MM.1S (cell line): ENCODE measurements around the gene CDIPT.
"Not testable (repeated sequence)": the region's sequence is repeated elsewhere in the genome, so short reads cannot be mapped to it uniquely, and the experiment has no call there.

Source experiments
- DNase-seq: peaks from one replicate; pipeline ENCODE4 v3.0.0-alpha.2; 2015
- H2AFZ ChIP-seq: fragments of 300-600 bp; sonication (generic); 2 replicates; pipeline ENCODE4 v1.6.0; 2016; ENCODE audit warnings: antibody characterized with exemption, low read length
- H3F3A ChIP-seq: fragments of 300-600 bp; sonication (generic); 2 replicates; pipeline ENCODE4 v1.6.1; 2016; ENCODE audit warnings: mild to moderate bottlenecking, antibody characterized with exemption, low read length, moderate library complexity, mixed read lengths; ENCODE audit not compliant: insufficient read depth
- H3K27ac ChIP-seq: fragments of 300-600 bp; sonication (generic); 2 replicates; pipeline ENCODE4 v1.5.1; 2016; ENCODE audit warnings: mild to moderate bottlenecking, low read length
- H3K27me3 ChIP-seq: fragments of 300-600 bp; sonication (generic); replicated peaks from 2 replicates; pipeline ENCODE4 v1.6.0; 2016; ENCODE audit warnings: low read length; ENCODE audit not compliant: insufficient read depth
- H3K36me3 ChIP-seq: fragments of 300-600 bp; sonication (generic); replicated peaks from 2 replicates; pipeline ENCODE4 v1.6.1; 2016; ENCODE audit warnings: mild to moderate bottlenecking, low read length, mixed read lengths; ENCODE audit not compliant: insufficient read depth
- H3K4me1 ChIP-seq: fragments of 300-600 bp; sonication (generic); 2 replicates; pipeline ENCODE4 v1.6.1; 2016; ENCODE audit warnings: low read length, mixed read lengths
- H3K4me2 ChIP-seq: fragments of 300-600 bp; sonication (generic); 2 replicates; pipeline ENCODE4 v1.6.0; 2016; ENCODE audit warnings: low read depth, low read length
- H3K4me3 ChIP-seq: fragments of 300-600 bp; sonication (generic); 2 replicates; pipeline ENCODE4 v1.5.1; 2016; ENCODE audit warnings: low read length, mixed read lengths
- H3K79me2 ChIP-seq: fragments of 300-600 bp; sonication (generic); 2 replicates; pipeline ENCODE4 v1.6.1; 2016; ENCODE audit warnings: mixed run types, low read length, mixed read lengths
- H3K9ac ChIP-seq: fragments of 300-600 bp; sonication (generic); 2 replicates; pipeline ENCODE4 v1.6.1; 2016; ENCODE audit warnings: low read length, mixed read lengths
- H3K9me2 ChIP-seq: fragments of 300-600 bp; sonication (generic); replicated peaks from 2 replicates; pipeline ENCODE4 v1.6.1; 2016; ENCODE audit warnings: mild to moderate bottlenecking, low read length, mixed read lengths; ENCODE audit not compliant: insufficient read depth
- H3K9me3 ChIP-seq: fragments of 300-600 bp; sonication (generic); replicated peaks from 2 replicates; pipeline ENCODE4 v1.6.1; 2016; ENCODE audit warnings: mild to moderate bottlenecking, low read length, mixed read lengths; ENCODE audit not compliant: insufficient read depth
- H4K20me1 ChIP-seq: fragments of 300-600 bp; sonication (generic); 2 replicates; pipeline ENCODE4 v1.6.1; 2016; ENCODE audit warnings: mild to moderate bottlenecking, low read length, moderate library complexity, mixed read lengths; ENCODE audit not compliant: insufficient read depth
- CTCF ChIP-seq: fragments of 300-600 bp; sonication (generic); IDR thresholded peaks from 2 replicates; pipeline ENCODE4 v1.5.1; 2016; ENCODE audit warnings: antibody characterized with exemption, low read length, mixed read lengths
- EZH2 ChIP-seq: fragments of 300-600 bp; sonication (generic); optimal IDR thresholded peaks from 2 replicates; pipeline ENCODE3; 2017; ENCODE audit warnings: low read depth, mild to moderate bottlenecking, antibody characterized with exemption, low read length, mixed read lengths
- EZH2phosphoT487 ChIP-seq: fragments of 300-600 bp; sonication (generic); IDR thresholded peaks from 2 replicates; pipeline ENCODE4 v1.6.1; 2018; ENCODE audit warnings: antibody characterized with exemption, low read length

The CDIPT gene

DNA sequence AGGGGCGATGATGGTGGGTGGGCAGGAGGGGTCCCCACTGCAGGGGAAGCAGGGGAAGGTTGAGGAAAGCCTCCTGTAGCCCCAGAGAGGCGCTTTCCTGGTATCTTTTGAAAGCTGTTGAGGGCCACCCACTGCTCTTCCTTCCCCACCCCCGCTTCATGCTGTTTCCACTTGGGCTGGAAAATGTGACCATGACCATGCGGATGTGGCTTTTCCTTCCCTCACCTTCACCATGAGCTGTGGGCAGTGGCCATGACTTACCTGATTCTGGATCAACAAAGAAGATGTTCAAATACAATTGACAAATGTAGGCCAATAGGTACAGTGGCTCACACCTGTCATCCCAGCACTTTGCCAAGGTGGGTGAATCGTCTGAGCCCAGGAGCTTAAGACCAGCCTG is 28.9 kb downstream of the CDIPT start:
- Histone ChIP-seq H3K36me3 (no peaks in the 10 kb centered on the region), H2AFZ (no peak overlapping the region), H3F3A (no peaks in the 10 kb centered on the region), H4K20me1 (no peaks in the 10 kb centered on the region), H3K4me1 (no peaks in the 10 kb centered on the region), H3K9me3 (no peaks in the 10 kb centered on the region), H3K27ac (no peak overlapping the region), H3K79me2 (0 out of 2 replicates have a peak, but pooled peaks cover 3% of the 10 kb centered on the region), H3K4me2 (no peak overlapping the region), H3K27me3 (no peaks in the 10 kb centered on the region), H3K9me2 (no peaks in the 10 kb centered on the region), H3K9ac (no peak overlapping the region), H3K4me3 (no peak overlapping the region)
- no peak for TF ChIP-seq EZH2
- TF ChIP-seq EZH2phosphoT487, result no peak
- TF ChIP-seq CTCF, result no peak
- no peak for DNase-seq

GRCh38 chr16:29833219-29833618 is 29.8 kb downstream of the CDIPT start:
- H3K9ac ChIP-seq, H3K27ac ChIP-seq, H4K20me1 ChIP-seq, H3F3A ChIP-seq, H3K4me3 ChIP-seq, H3K79me2 ChIP-seq, H3K4me1 ChIP-seq, H3K9me2 ChIP-seq, H3K27me3 ChIP-seq, DNase-seq, H3K9me3 ChIP-seq, H3K4me2 ChIP-seq, H3K36me3 ChIP-seq, H2AFZ ChIP-seq: not testable (repeated sequence)

- H2AFZ ChIP-seq, result no peak overlapping the region
- H3K9ac ChIP-seq, result no peak overlapping the region
- H3K27me3 ChIP-seq, result no peaks in the 10 kb centered on the region
- no peaks in the 10 kb centered on the region for H3K9me3 ChIP-seq
- H3K4me2 ChIP-seq, result no peak overlapping the region
- H3K9me2 ChIP-seq, result no peaks in the 10 kb centered on the region
- DNase-seq, result no peak
- H3K36me3 ChIP-seq, result no peaks in the 10 kb centered on the region
- H4K20me1 ChIP-seq, result no peaks in the 10 kb centered on the region
- H3F3A ChIP-seq, result no peaks in the 10 kb centered on the region
- H3K4me3 ChIP-seq, result no peak overlapping the region
- H3K79me2 ChIP-seq, result peaks cover 10% of the 10 kb centered on the region; the same call in 1 of the 2 replicates
- TF ChIP-seq EZH2phosphoT487 (no peak), CTCF (no peak), EZH2 (no peak)
- no peak overlapping the region for H3K27ac ChIP-seq
- H3K4me1 ChIP-seq, result no peaks in the 10 kb centered on the region
Observed at GRCh38 chr16:29831490-29831889, 31.5 kb downstream of the CDIPT start.

- no peaks in the 10 kb centered on the region for H4K20me1 ChIP-seq
- no peak overlapping the region for H3K9ac ChIP-seq
- H3K9me3 ChIP-seq, result no peaks in the 10 kb centered on the region
- TF ChIP-seq CTCF, result no peak
- no peak for TF ChIP-seq EZH2
- TF ChIP-seq EZH2phosphoT487, result no peak
- no peak overlapping the region for H3K4me2 ChIP-seq
- no peaks in the 10 kb centered on the region for H3K36me3 ChIP-seq
- no peak overlapping the region for H3K27ac ChIP-seq
- no peaks in the 10 kb centered on the region for H3K4me1 ChIP-seq
- H3F3A ChIP-seq, result no peaks in the 10 kb centered on the region
- no peak for DNase-seq
- no peak overlapping the region for H2AFZ ChIP-seq
- H3K79me2 ChIP-seq, result peaks cover 15% of the 10 kb centered on the region
- no peaks in the 10 kb centered on the region for H3K9me2 ChIP-seq
- H3K4me3 ChIP-seq, result no peak overlapping the region
- no peaks in the 10 kb centered on the region for H3K27me3 ChIP-seq
Observed at GRCh38 chr16:29830774-29831173, 32.3 kb downstream of the CDIPT start.
